Lung (tissue), 12 donors: ENCODE data around the gene PALD1. TPM values are rescaled to one million over a fixed set of nuclear protein-coding genes. Genes with fewer than 3 reads are reported as not detected.

Experiments
- ATAC-seq: fragments of 200-7000 bp; cut with Tn5 transposase; one replicate; pipeline ENCODE4 v1.9.1; 2020; ENCODE audit warnings: moderate number of reproducible peaks; ENCODE audit not compliant: insufficient read depth, low FRiP score
- DNase-seq, 3 donors: peaks; one replicate each; pipeline ENCODE4 v3.0.0-alpha.2; 2013 to 2017
- H3K27ac ChIP-seq, 2 donors: one replicate each; pipeline ENCODE4 v1.5.1; 2013; ENCODE audit warnings: mild to moderate bottlenecking in 2 of 2, moderate library complexity in 2 of 2, control low read depth in 1 of 2, inconsistent platforms in 1 of 2, low read depth in 1 of 2, low read length in 1 of 2
- H3K27me3 ChIP-seq, 3 donors: one replicate each; pipeline ENCODE4 v1.5.1; 2013; ENCODE audit warnings: low read length in 2 of 3; ENCODE audit not compliant: control insufficient read depth in 3 of 3, insufficient read depth in 3 of 3
- H3K36me3 ChIP-seq, 4 donors: one replicate each; pipeline ENCODE4 v1.5.1; 2013; ENCODE audit warnings: low read length in 4 of 4, mild to moderate bottlenecking in 1 of 4, moderate library complexity in 1 of 4; ENCODE audit not compliant: control insufficient read depth in 4 of 4, insufficient read depth in 4 of 4
- H3K4me1 ChIP-seq, 5 donors: one replicate each; pipeline ENCODE4 v1.5.1; 2013; ENCODE audit warnings: low read length in 5 of 5, mild to moderate bottlenecking in 2 of 5, moderate library complexity in 1 of 5; ENCODE audit not compliant: control insufficient read depth in 5 of 5, insufficient read depth in 5 of 5
- H3K4me3 ChIP-seq: one replicate; pipeline ENCODE4 v1.5.1; 2013; ENCODE audit warnings: mild to moderate bottlenecking, control low read depth, moderate library complexity
- H3K9ac ChIP-seq, 2 donors: one replicate each; pipeline ENCODE4 v1.5.1; 2013; ENCODE audit warnings: low read length in 2 of 2, control low read depth in 1 of 2; ENCODE audit not compliant: insufficient read depth in 1 of 2
- H3K9me3 ChIP-seq, 4 donors: one replicate each; pipeline ENCODE4 v1.5.1; 2013; ENCODE audit warnings: low read length in 3 of 4, mild to moderate bottlenecking in 1 of 4, moderate library complexity in 1 of 4; ENCODE audit not compliant: control insufficient read depth in 4 of 4, insufficient read depth in 3 of 4
- CTCF ChIP-seq: IDR thresholded peaks from 2 replicates; pipeline ENCODE4 v1.5.1; 2012; ENCODE audit warnings: mild to moderate bottlenecking; ENCODE audit errors: control extremely low read depth, extremely low read depth
- WGBS, 2 donors: extraction: QIAGEN DNeasy Blood & Tissue Kit; methylation state at CpG; one replicate each; pipeline ENCODE4 v1.1.7; 2013; 5-methylcytosine and 5-hydroxymethylcytosine counted together
- polyA plus RNA-seq, 2 donors: library from polyadenylated mRNA; stranded (reverse); fragments of 200-250 nt; gene quantifications; one replicate each; pipeline ENCODE4 v1.2.1, GENCODE V29; 2013
- total RNA-seq, 2 donors: library from RNA; depleted of rRNA in 1 of 2; stranded (reverse); fragments of >200 nt in 1 of 2; gene quantifications; one replicate each; pipeline ENCODE4 v1.2.1, GENCODE V29; 2014 to 2021
- donor health status: control.
- donor health status: control.
- donor health status: Bipolar disorder and iron deficiency.
- donor health status: healthy.
- donor health status: DM: yes; HTN: yes; CAD: no.

Gene PALD1
- total and polyA plus RNA-seq, 4 donors, result 10.5 to 19.7 (median 15.6) TPM

GRCh38 chr10:70498970-70499835 lies 20.6 kb downstream of the PALD1 start:
- DNase-seq, result peak in 2 of 3 donors; percentile 62 to 71

GRCh38 chr10:70499836-70500167 lies 21.2 kb downstream of the PALD1 start:
- no peaks in the 10 kb centered on the region for H3K9me3 ChIP-seq
- TF ChIP-seq CTCF, result no peak
- H3K27ac ChIP-seq, result peak overlapping the region in 1 of 2 donors; percentile 67
- H3K27me3 ChIP-seq, result no peaks in the 10 kb centered on the region
- WGBS, 2 donors, result 68 to 75% methylated on average over 4 of the region's 4 CpGs
- no peak for ATAC-seq
- no peak overlapping the region for H3K9ac ChIP-seq
- no peak overlapping the region for H3K4me3 ChIP-seq
- H3K4me1 ChIP-seq, result peaks cover 4 to 49% (median 26%) of the 10 kb centered on the region in 5 donors
- peaks cover 0 to 3% (median 0%) of the 10 kb centered on the region in 4 donors for H3K36me3 ChIP-seq
- no peak for DNase-seq

More at GRCh38 chr10:70498970-70499835, 20.6 kb downstream of the PALD1 start:
- no peak for TF ChIP-seq CTCF
- Histone ChIP-seq H3K4me3 (no peak overlapping the region), H3K4me1 (peaks cover 4 to 50% (median 30%) of the 10 kb centered on the region in 5 donors), H3K9me3 (no peaks in the 10 kb centered on the region), H3K9ac (peak overlapping the region in 1 of 2 donors; percentile 19), H3K27ac (peak overlapping the region in 1 of 2 donors; percentile 67), H3K36me3 (peaks cover 0 to 3% (median 0%) of the 10 kb centered on the region in 4 donors), H3K27me3 (no peaks in the 10 kb centered on the region)
- no peak for ATAC-seq
- 35 to 47% methylated on average over 10 of the region's 10 CpGs for WGBS, 2 donors

- no peak overlapping the region for H3K4me3 ChIP-seq
- no peaks in the 10 kb centered on the region for H3K27me3 ChIP-seq
- 54 to 67% methylated on average over 9 of the region's 9 CpGs for WGBS, 2 donors
- no peaks in the 10 kb centered on the region for H3K9me3 ChIP-seq
- H3K9ac ChIP-seq, result no peak overlapping the region
- peak overlapping the region; percentile 54 to 67 for H3K27ac ChIP-seq
- H3K36me3 ChIP-seq, result peaks cover 0 to 3% (median 0%) of the 10 kb centered on the region in 4 donors
- no peak for TF ChIP-seq CTCF
- ATAC-seq (no peak), DNase-seq (no peak)
- peaks cover 4 to 48% (median 26%) of the 10 kb centered on the region in 5 donors for H3K4me1 ChIP-seq
Measured at GRCh38 chr10:70500368-70500767, 21.8 kb downstream of the PALD1 start.
